GM21576 (cell line): ENCODE data around the gene ACTR1B.
"Not testable (repeated sequence)": the region's sequence is repeated elsewhere in the genome, so short reads cannot be mapped to it uniquely, and the experiment has no call there.

Source experiments
- ATAC-seq: cut with Tn5 transposase; IDR thresholded peaks from one replicate; pipeline ENCODE4 v1.9.1; 2021; ENCODE audit warnings: mild to moderate bottlenecking, moderate library complexity; ENCODE audit not compliant: unreplicated experiment

The ACTR1B gene

GRCh38 chr2:97691166-97691565 lies 27.3 kb upstream of the ACTR1B start:
- no peak for ATAC-seq

- no peak for ATAC-seq
Observed at GRCh38 chr2:97688062-97688827, 24.4 kb upstream of the ACTR1B start.

- not testable (repeated sequence) for ATAC-seq
Observed at GRCh38 chr2:97687235-97687634, 23.4 kb upstream of the ACTR1B start.

- no peak for ATAC-seq
Observed at GRCh38 chr2:97678298-97678697, 14.5 kb upstream of the ACTR1B start.

- no peak for ATAC-seq
Observed at GRCh38 chr2:97677480-97677879, 13.6 kb upstream of the ACTR1B start.

GRCh38 chr2:97676620-97677019 lies 12.8 kb upstream of the ACTR1B start:
- ATAC-seq = no peak

GRCh38 chr2:97675430-97676113 lies 11.7 kb upstream of the ACTR1B start:
- ATAC-seq = no peak

GRCh38 chr2:97673915-97674283 lies 10.1 kb upstream of the ACTR1B start:
- no peak for ATAC-seq

GRCh38 chr2:97673182-97673914 lies 9.5 kb upstream of the ACTR1B start:
- no peak for ATAC-seq

GRCh38 chr2:97672606-97673140 lies 8.8 kb upstream of the ACTR1B start:
- not testable (repeated sequence) for ATAC-seq

- no peak for ATAC-seq
Observed at GRCh38 chr2:97671526-97671925, 7.7 kb upstream of the ACTR1B start.

GRCh38 chr2:97670471-97670870 lies 6.6 kb upstream of the ACTR1B start:
- ATAC-seq = no peak

GRCh38 chr2:97669448-97669847 lies 5.6 kb upstream of the ACTR1B start, which contains the start of gene C2orf92:
C2orf92 (plus strand) TSS chr2:97669713; CDS start chr2:97669789, 76 bp downstream.
- no peak for ATAC-seq

- no peak for ATAC-seq
Observed at GRCh38 chr2:97664636-97664970, 759 bp upstream of the ACTR1B start.

- ATAC-seq = no peak
Observed at GRCh38 chr2:97663626-97663961, 250 bp downstream of the ACTR1B start.

GRCh38 chr2:97662895-97663625 lies 784 bp downstream of the ACTR1B start:
- peak; percentile 33 for ATAC-seq

GRCh38 chr2:97662386-97662894 lies 1.4 kb downstream of the ACTR1B start:
- ATAC-seq = no peak

GRCh38 chr2:97661927-97662326 lies 1.9 kb downstream of the ACTR1B start:
- ATAC-seq = no peak

GRCh38 chr2:97660775-97661389 lies 3.0 kb downstream of the ACTR1B start:
- no peak for ATAC-seq

GRCh38 chr2:97660044-97660774 lies 3.6 kb downstream of the ACTR1B start:
- no peak for ATAC-seq
